Uterus (tissue), 4 donors: ENCODE data around the gene ZNF414. TPM values are rescaled to one million over a fixed set of nuclear protein-coding genes. Genes with fewer than 3 reads are reported as not detected.
"Not testable (repeated sequence)": the region's sequence is repeated elsewhere in the genome, so short reads cannot be mapped to it uniquely, and the experiment has no call there.

Experiments used
- DNase-seq, 2 donors: peaks; one replicate each; pipeline ENCODE4 v3.0.0-alpha.2; 2019 to 2020
- H3K27ac ChIP-seq, 2 donors: fragments of 200-600 bp; sonication (generic); 1 replicate in 1 of 2; 2 replicates in 1 of 2; pipeline ENCODE4 v1.5.1; 2016 to 2018
- H3K27me3 ChIP-seq, 2 donors: fragments of 200-600 bp; sonication (generic); one replicate each; pipeline ENCODE4 v1.5.1; 2018 to 2019; ENCODE audit warnings: control low read depth in 1 of 2
- H3K36me3 ChIP-seq, 2 donors: fragments of 200-600 bp; sonication (generic); one replicate each; pipeline ENCODE4 v1.5.1; 2019; ENCODE audit warnings: control low read depth in 1 of 2
- H3K4me1 ChIP-seq, 2 donors: fragments of 200-600 bp; sonication (generic); one replicate each; pipeline ENCODE4 v1.5.1; 2018 to 2019; ENCODE audit warnings: control low read depth in 1 of 2
- H3K4me3 ChIP-seq, 2 donors: fragments of 200-600 bp; sonication (generic); 1 replicate in 1 of 2; 2 replicates in 1 of 2; pipeline ENCODE4 v1.5.1; 2018 to 2019; ENCODE audit warnings: mild to moderate bottlenecking in 1 of 2
- H3K9me3 ChIP-seq, 2 donors: fragments of 200-600 bp; sonication (generic); one replicate each; pipeline ENCODE4 v1.5.1; 2019; ENCODE audit warnings: control low read depth in 1 of 2
- POLR2A ChIP-seq, 2 donors: fragments of 450-650 bp; IDR thresholded peaks; one replicate each; pipeline ENCODE4 v1.6.1; 2016; ENCODE audit warnings: antibody characterized with exemption in 2 of 2, mild to moderate bottlenecking in 1 of 2, moderate library complexity in 1 of 2
- intact Hi-C: fragments of 100-400 bp; cut with DNase I; formaldehyde crosslinking; loops from one replicate; pipeline ENCODE4 v1.15.1; 2023; ENCODE audit warnings: low total_unique reads
- total RNA-seq, 4 donors: library from RNA; depleted of rRNA in 3 of 4; stranded (reverse); fragments of >200 nt in 3 of 4; gene quantifications; one replicate each; pipeline versions ENCODE4 v1.1.0 to v1.2.4, GENCODE V29; 2014 to 2023
- TF ChIP-seq, protein P1 (sequence below), 4 experiments: fragments of 200-600 bp in 2 of 4; fragments of 450-650 bp in 2 of 4; sonication (generic) in 2 of 4; IDR thresholded peaks; one replicate each; pipeline ENCODE4 v1.5.1; 2016 to 2019; ENCODE audit warnings: antibody characterized with exemption in 4 of 4, mild to moderate bottlenecking in 2 of 4, moderate library complexity in 1 of 4
- donor health status: DM: yes; HTN: yes; CAD: no.

ZNF414 gene
- total RNA-seq, 4 donors from 2014 or later: 11.6 to 275 (median 24.4) TPM

DNA sequence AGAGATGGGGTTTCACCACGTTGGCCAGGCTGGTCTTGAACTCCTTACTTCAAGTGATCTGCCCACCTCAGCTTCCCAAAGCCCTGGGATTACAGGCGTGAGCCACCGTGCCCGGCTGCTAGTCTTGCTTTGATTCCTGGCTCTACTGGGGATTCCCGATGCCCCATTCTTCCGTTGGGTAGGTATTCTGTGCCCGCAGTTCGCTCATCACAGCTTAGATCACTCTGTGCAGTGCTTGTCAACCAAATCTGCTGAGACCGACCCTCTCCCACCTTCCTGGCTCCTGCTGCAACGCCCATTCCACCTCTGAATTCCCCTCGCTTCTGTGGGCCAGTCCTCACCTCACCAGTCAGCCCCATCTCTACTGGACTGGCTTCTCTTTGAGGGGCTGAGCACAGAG is 4.6 kb upstream of the ZNF414 start:
- intact Hi-C loops: no loop called here
- Histone ChIP-seq H3K27me3 (no peaks in the 10 kb centered on the region), H3K4me3 (no peak overlapping the region), H3K9me3 (no peaks in the 10 kb centered on the region), H3K27ac (no peak overlapping the region), H3K36me3 (no peaks in the 10 kb centered on the region), H3K4me1 (no peaks in the 10 kb centered on the region)
- TF ChIP-seq POLR2A (IDR thresholded peaks at IDR 0.05): no peak
- TF ChIP-seq, protein P1, sequence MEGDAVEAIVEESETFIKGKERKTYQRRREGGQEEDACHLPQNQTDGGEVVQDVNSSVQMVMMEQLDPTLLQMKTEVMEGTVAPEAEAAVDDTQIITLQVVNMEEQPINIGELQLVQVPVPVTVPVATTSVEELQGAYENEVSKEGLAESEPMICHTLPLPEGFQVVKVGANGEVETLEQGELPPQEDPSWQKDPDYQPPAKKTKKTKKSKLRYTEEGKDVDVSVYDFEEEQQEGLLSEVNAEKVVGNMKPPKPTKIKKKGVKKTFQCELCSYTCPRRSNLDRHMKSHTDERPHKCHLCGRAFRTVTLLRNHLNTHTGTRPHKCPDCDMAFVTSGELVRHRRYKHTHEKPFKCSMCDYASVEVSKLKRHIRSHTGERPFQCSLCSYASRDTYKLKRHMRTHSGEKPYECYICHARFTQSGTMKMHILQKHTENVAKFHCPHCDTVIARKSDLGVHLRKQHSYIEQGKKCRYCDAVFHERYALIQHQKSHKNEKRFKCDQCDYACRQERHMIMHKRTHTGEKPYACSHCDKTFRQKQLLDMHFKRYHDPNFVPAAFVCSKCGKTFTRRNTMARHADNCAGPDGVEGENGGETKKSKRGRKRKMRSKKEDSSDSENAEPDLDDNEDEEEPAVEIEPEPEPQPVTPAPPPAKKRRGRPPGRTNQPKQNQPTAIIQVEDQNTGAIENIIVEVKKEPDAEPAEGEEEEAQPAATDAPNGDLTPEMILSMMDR (IDR thresholded peaks at IDR 0.05): no peak
- no peak for DNase-seq

DNA sequence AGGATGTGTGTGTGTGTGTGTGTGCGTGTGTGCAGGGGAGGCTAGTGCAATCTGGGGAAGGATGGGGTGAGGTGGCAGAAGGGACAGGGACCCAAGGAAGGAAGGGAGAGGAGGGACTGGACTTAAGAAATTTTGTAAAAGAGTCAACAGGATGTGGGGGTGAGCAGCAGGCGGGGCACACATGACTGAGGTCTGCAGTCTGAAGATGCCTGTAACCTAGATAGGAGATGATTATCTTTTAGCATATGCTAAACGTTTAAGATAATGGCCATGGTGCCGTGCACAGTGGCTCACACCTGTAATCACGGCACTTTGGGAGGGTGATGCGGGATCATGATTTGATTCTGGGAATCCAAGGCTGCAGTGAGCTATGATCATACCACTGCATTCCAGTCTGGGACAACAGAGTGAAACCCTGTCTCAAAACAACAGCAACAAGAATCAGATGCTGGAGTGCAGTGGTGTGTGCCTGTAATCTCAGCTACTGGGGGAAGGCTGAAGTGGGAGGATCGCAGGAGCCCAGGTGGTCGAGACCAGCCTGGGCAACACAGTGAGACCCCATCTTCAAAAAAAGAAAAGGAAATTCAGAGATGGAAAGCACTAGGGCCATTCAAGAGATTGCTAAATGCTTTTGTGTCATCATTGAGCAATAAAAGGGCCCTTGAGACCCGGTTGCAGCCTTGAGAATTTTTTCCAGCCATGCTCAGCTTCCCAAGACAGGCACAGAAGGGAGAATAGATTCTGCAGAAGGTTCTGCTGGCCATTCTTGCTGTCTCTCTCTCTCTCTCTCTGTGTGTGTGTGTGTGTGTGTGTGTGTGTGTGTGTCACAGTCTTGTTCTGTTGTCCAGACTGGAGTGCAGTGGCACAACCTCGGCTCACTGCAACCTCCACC is 3.8 kb upstream of the ZNF414 start:
- H3K36me3 ChIP-seq: no peaks in the 10 kb centered on the region
- no peaks in the 10 kb centered on the region for H3K4me1 ChIP-seq
- H3K27ac ChIP-seq: no peak overlapping the region
- no peaks in the 10 kb centered on the region for H3K27me3 ChIP-seq
- DNase-seq: no peak
- no peak overlapping the region for H3K4me3 ChIP-seq
- TF ChIP-seq, protein P1 (IDR thresholded peaks at IDR 0.05): no peak
- TF ChIP-seq POLR2A (IDR thresholded peaks at IDR 0.05): no peak
- intact Hi-C loops: no loop called here
- H3K9me3 ChIP-seq: no peaks in the 10 kb centered on the region

DNA sequence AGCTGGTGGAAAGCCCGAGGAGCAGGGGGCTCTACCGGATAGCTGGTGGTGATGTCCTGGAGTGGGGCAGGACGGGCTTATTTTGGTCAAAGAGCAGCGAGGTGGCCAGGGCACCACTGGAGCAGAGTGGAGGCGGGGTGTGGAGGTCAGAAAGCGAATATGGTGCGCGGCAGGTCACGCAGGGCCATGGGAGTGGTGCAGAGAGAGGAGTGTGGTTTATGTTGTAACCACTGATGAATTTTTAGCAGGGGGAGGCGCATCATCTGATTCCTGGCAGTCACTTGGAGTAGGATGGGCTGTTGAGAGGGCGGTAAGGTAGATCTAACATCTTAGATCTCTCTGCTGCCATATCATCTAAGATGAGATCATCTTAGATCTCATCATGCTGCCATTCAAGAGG is 1.4 kb upstream of the ZNF414 start:
- Histone ChIP-seq H3K4me1 (no peaks in the 10 kb centered on the region), H3K27me3 (no peaks in the 10 kb centered on the region), H3K36me3 (no peaks in the 10 kb centered on the region), H3K4me3 (no peak overlapping the region), H3K27ac (no peak overlapping the region), H3K9me3 (no peaks in the 10 kb centered on the region)
- no peak for TF ChIP-seq POLR2A (IDR thresholded peaks at IDR 0.05)
- TF ChIP-seq, protein P1 (IDR thresholded peaks at IDR 0.05): no peak
- no peak for DNase-seq
- intact Hi-C loops: no loop called here

DNA sequence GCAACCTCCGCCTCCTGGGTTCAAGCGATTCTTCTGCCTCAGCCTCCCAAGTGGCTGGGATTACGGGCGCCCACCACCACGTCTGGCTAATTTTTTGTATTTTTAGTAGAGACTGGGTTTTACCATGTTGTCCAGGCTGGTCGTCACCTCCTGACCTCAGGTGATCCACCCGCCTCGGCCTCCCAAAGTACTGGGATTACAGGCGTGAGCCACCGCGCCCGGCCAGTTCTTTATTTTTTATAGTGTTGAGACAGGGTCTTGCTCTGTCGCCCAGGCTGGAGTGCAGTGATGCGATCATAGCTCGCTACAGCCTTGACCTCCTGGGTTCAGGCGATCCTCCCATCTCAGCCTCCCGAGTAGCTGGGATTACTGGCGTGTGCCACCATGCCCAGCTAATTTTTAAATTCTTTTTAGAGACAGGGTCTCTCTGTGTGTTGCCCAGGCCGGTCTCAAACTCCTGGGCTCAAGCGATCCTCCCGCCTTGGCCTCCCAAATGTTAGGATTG is 590 bp upstream of the ZNF414 start:
- H3K4me1 ChIP-seq, intact Hi-C loops, H3K27me3 ChIP-seq, H3K36me3 ChIP-seq, DNase-seq, H3K9me3 ChIP-seq: not testable (repeated sequence)
- Histone ChIP-seq H3K27ac (peak overlapping the region; percentile 99 to 100), H3K4me3 (peak overlapping the region; percentile 65 to 92)

DNA sequence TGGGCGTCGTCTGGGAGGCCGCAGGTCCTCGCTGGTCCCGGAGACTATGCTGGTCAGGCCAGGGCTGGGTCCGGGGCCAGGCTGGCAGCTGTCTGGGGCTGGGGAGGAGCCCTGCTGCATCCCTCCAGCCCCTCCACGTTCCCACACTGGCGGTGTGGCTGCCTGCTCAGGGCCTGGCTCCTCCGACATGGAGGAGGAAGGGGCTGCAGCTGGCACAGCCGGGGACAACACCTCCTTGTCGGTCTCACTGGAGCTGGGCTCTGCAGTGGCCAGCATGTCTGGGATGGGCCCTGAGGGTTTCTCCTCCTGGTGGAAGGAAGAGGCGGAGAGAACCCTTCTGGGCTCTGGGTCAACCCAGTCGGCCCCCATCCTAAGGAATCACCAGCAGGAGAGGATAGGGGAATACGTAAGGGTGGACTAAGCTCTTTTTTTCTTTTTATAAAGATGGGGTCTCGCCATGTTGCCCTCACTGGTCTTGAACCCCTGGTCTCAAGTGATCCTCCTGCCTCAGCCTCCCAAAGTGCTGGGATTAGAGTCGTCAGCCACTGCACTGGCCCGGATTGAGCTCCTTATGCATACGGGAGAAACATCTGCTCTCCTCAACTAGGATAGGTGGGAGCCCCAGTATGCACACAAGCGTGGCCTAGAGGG is 806 bp downstream of the ZNF414 start:
- no peak for DNase-seq
- Histone ChIP-seq H3K36me3 (no peaks in the 10 kb centered on the region), H3K9me3 (no peaks in the 10 kb centered on the region), H3K4me1 (no peaks in the 10 kb centered on the region), H3K27me3 (no peaks in the 10 kb centered on the region), H3K27ac (peak overlapping the region; percentile 99 to 100), H3K4me3 (peak overlapping the region; percentile 65 to 92)
- TF ChIP-seq, protein P1 (IDR thresholded peaks at IDR 0.05): no peak
- no peak for TF ChIP-seq POLR2A (IDR thresholded peaks at IDR 0.05)
- intact Hi-C loops: no loop called here
